IMR-90 (cell line): ENCODE data around the gene SPARC. TPM values are rescaled to one million over a fixed set of nuclear protein-coding genes. Genes with fewer than 3 reads are reported as not detected.

Experiments used
- ATAC-seq: fragments of 200-7000 bp; cut with Tn5 transposase; 2 replicates; pipeline ENCODE4 v1.9.1; 2020; ENCODE audit warnings: low read depth, mild to moderate bottlenecking, moderate library complexity
- BruUV-seq: library from RNA; stranded (reverse); fragments of 400-500 nt; replicated peaks from 2 replicates; lab custom pipeline; 2021; lab: Mats Ljungman, UMichigan
- CTCF ChIA-PET: fragments of 300-600 bp; formaldehyde crosslinking; extraction: SDS; loops from one replicate; lab custom pipeline; 2021; ENCODE audit warnings: antibody characterized with exemption; lab: Yijun Ruan, JAX
- POLR2A ChIA-PET: fragments of 300-600 bp; sonication (Branson Sonifier 250); formaldehyde crosslinking; loops from one replicate; lab custom pipeline; 2022; ENCODE audit warnings: antibody characterized with exemption; ENCODE audit not compliant: unreplicated experiment; lab: Charles Lee
- DNase-seq: peaks from one replicate; pipeline ENCODE4 v3.0.0; 2013
- H2AFZ ChIP-seq: replicated peaks from 2 replicates; pipeline ENCODE3; 2013; ENCODE audit warnings: low read length, mild to moderate bottlenecking; ENCODE audit not compliant: poor library complexity
- H2AK5ac ChIP-seq: 2 replicates; pipeline ENCODE4 v1.6.1; 2013; ENCODE audit warnings: low read depth, low read length, inconsistent platforms
- H2AK9ac ChIP-seq: replicated peaks from 2 replicates; pipeline ENCODE3; 2013; ENCODE audit warnings: mild to moderate bottlenecking, low read depth, low read length, moderate library complexity; ENCODE audit not compliant: poor library complexity
- H2BK120ac ChIP-seq: 2 replicates; pipeline ENCODE4 v1.6.1; 2013; ENCODE audit warnings: low read depth, low read length, inconsistent platforms
- H2BK15ac ChIP-seq: 3 replicates; pipeline ENCODE4 v1.6.1; 2013; ENCODE audit warnings: low read depth, low read length, inconsistent platforms
- H2BK20ac ChIP-seq: 2 replicates; pipeline ENCODE4 v1.6.1; 2013; ENCODE audit warnings: low read depth, mild to moderate bottlenecking, inconsistent platforms, low read length, moderate library complexity
- H2BK5ac ChIP-seq: 2 replicates; pipeline ENCODE4 v1.6.1; 2013; ENCODE audit warnings: mild to moderate bottlenecking, low read depth, low read length, inconsistent platforms; ENCODE audit not compliant: poor library complexity, severe bottlenecking
- H3K14ac ChIP-seq: replicated peaks from 2 replicates; pipeline ENCODE4 v1.6.1; 2013; ENCODE audit warnings: low read depth, low read length, inconsistent platforms
- H3K18ac ChIP-seq: 2 replicates; pipeline ENCODE4 v1.6.1; 2013; ENCODE audit warnings: low read depth, low read length, control low read depth
- H3K23ac ChIP-seq: 2 replicates; pipeline ENCODE4 v1.6.1; 2013; ENCODE audit warnings: low read depth, low read length, inconsistent platforms
- H3K27ac ChIP-seq: 2 replicates; pipeline ENCODE4 v1.5.1; 2013; ENCODE audit warnings: mild to moderate bottlenecking, control low read depth, low read length; ENCODE audit not compliant: insufficient read depth
- H3K27me3 ChIP-seq: 2 replicates; pipeline ENCODE4 v1.6.1; 2013; ENCODE audit warnings: low read length; ENCODE audit not compliant: control insufficient read depth, insufficient read depth
- H3K36me3 ChIP-seq: 2 replicates; pipeline ENCODE4 v1.6.1; 2013; ENCODE audit warnings: low read length, mixed read lengths; ENCODE audit not compliant: control insufficient read depth, insufficient read depth
- H3K4ac ChIP-seq: 2 replicates; pipeline ENCODE4 v1.6.1; 2013; ENCODE audit warnings: low read depth, low read length, inconsistent platforms
- H3K4me1 ChIP-seq: 2 replicates; pipeline ENCODE4 v1.6.1; 2013; ENCODE audit warnings: low read length, mixed read lengths; ENCODE audit not compliant: control insufficient read depth, insufficient read depth
- H3K4me2 ChIP-seq: 2 replicates; pipeline ENCODE4 v1.6.1; 2013; ENCODE audit warnings: low read depth, mild to moderate bottlenecking, control low read depth, low read length, moderate library complexity
- H3K4me3 ChIP-seq: 2 replicates; pipeline ENCODE4 v1.5.1; 2013; ENCODE audit warnings: low read depth, mild to moderate bottlenecking, control low read depth, low read length, moderate library complexity; ENCODE audit not compliant: insufficient read depth
- H3K56ac ChIP-seq: 2 replicates; pipeline ENCODE4 v1.6.1; 2013; ENCODE audit warnings: low read length, inconsistent platforms; ENCODE audit not compliant: insufficient read depth; ENCODE audit errors: extremely low read depth
- H3K79me1 ChIP-seq, 2 experiments: 2 replicates each; pipeline ENCODE4 v1.6.1; 2013; ENCODE audit warnings: low read length in 2 of 2, inconsistent platforms in 1 of 2, low read depth in 1 of 2
- H3K9ac ChIP-seq: 2 replicates; pipeline ENCODE4 v1.6.1; 2013; ENCODE audit warnings: low read depth, low read length, control low read depth
- H3K9me1 ChIP-seq: 2 replicates; pipeline ENCODE4 v1.6.1; 2013; ENCODE audit warnings: low read length, inconsistent platforms; ENCODE audit not compliant: insufficient read depth
- H3K9me3 ChIP-seq: 2 replicates; pipeline ENCODE4 v1.6.1; 2013; ENCODE audit warnings: low read length; ENCODE audit not compliant: control insufficient read depth, insufficient read depth
- H4K20me1 ChIP-seq: 2 replicates; pipeline ENCODE4 v1.6.1; 2013; ENCODE audit warnings: low read length, inconsistent platforms; ENCODE audit not compliant: insufficient read depth
- H4K5ac ChIP-seq: 2 replicates; pipeline ENCODE4 v1.6.1; 2013; ENCODE audit warnings: mild to moderate bottlenecking, low read depth, low read length, control low read depth
- H4K8ac ChIP-seq, 2 experiments: 2 replicates each; pipeline ENCODE4 v1.6.1; 2013; ENCODE audit warnings: low read depth in 2 of 2, low read length in 2 of 2, control low read depth in 1 of 2, inconsistent platforms in 1 of 2
- H4K91ac ChIP-seq: 2 replicates; pipeline ENCODE4 v1.6.1; 2013; ENCODE audit warnings: low read depth, low read length, inconsistent platforms; ENCODE audit not compliant: insufficient read depth
- BHLHE40 ChIP-seq: fragments of 150-350 bp; IDR thresholded peaks from 2 replicates; pipeline ENCODE4 v1.6.1; 2016; ENCODE audit warnings: mild to moderate bottlenecking, low read depth, low read length
- CEBPB ChIP-seq: IDR thresholded peaks from 2 replicates; pipeline ENCODE4 v1.6.1; 2012; ENCODE audit warnings: low read depth, low read length, improper control_type of control experiment
- CHD1 ChIP-seq: IDR thresholded peaks from 2 replicates; pipeline ENCODE4 v1.6.1; 2012; ENCODE audit warnings: low read depth, low read length, improper control_type of control experiment
- CTCF ChIP-seq: conservative IDR thresholded peaks from 2 replicates; pipeline ENCODE4 v1.5.1; 2012; ENCODE audit warnings: mild to moderate bottlenecking, low read depth, low read length, improper control_type of control experiment
- FOS ChIP-seq: fragments of 150-350 bp; IDR thresholded peaks from 2 replicates; pipeline ENCODE4 v1.6.1; 2016; ENCODE audit warnings: low read depth, low read length
- MAFK ChIP-seq: IDR thresholded peaks from 2 replicates; pipeline ENCODE4 v1.6.1; 2012; ENCODE audit warnings: low read depth, low read length, improper control_type of control experiment
- MAZ ChIP-seq: IDR thresholded peaks from 2 replicates; pipeline ENCODE4 v1.6.1; 2012; ENCODE audit warnings: low read depth, mild to moderate bottlenecking, low read length, improper control_type of control experiment, moderate library complexity, borderline replicate concordance
- MXI1 ChIP-seq: IDR thresholded peaks from 2 replicates; pipeline ENCODE4 v1.6.1; 2012; ENCODE audit warnings: low read depth, mild to moderate bottlenecking, low read length, moderate library complexity, borderline replicate concordance
- NFE2L2 ChIP-seq: fragments of 150-350 bp; IDR thresholded peaks from 2 replicates; pipeline ENCODE4 v1.6.1; 2016; ENCODE audit warnings: low read depth, mild to moderate bottlenecking, low read length
- POLR2A ChIP-seq: IDR thresholded peaks from 2 replicates; pipeline ENCODE4 v1.6.1; 2012; ENCODE audit warnings: mild to moderate bottlenecking, low read depth, low read length
- RAD21 ChIP-seq: IDR thresholded peaks from 2 replicates; pipeline ENCODE4 v1.6.1; 2012; ENCODE audit warnings: low read length, improper control_type of control experiment
- RCOR1 ChIP-seq: IDR thresholded peaks from 2 replicates; pipeline ENCODE4 v1.6.1; 2012; ENCODE audit warnings: mild to moderate bottlenecking, low read length, improper control_type of control experiment; ENCODE audit not compliant: insufficient replicate concordance
- RFX5 ChIP-seq: IDR thresholded peaks from 2 replicates; pipeline ENCODE4 v1.8.0; 2012; ENCODE audit warnings: low read depth, mild to moderate bottlenecking, low read length, moderate library complexity
- SMC3 ChIP-seq: fragments of 150-350 bp; IDR thresholded peaks from 2 replicates; pipeline ENCODE4 v1.6.1; 2016; ENCODE audit warnings: low read depth, mild to moderate bottlenecking, antibody characterized with exemption, low read length, moderate library complexity
- WGBS, 2 experiments: methylation state at CpG; one replicate each; pipeline versions ENCODE4 v1.1.5 to v1.1.7; 2013; ENCODE audit warnings: missing lambda C conversion rate in 2 of 2; ENCODE audit not compliant: insufficient read length in 1 of 2; ENCODE audit errors: extremely low coverage in 2 of 2; 5-methylcytosine and 5-hydroxymethylcytosine counted together
- dilution Hi-C: fragments of 300-500 bp; cut with HindIII; formaldehyde crosslinking; loops from one replicate; pipeline ENCODE4 v1.14.3; 2018; ENCODE audit warnings: low sequenced_read_pairs; ENCODE audit not compliant: unreplicated experiment
- in situ Hi-C: fragments of 300-500 bp; cut with MboI; formaldehyde crosslinking; loops from 3 replicates; pipeline ENCODE4 v1.14.3; 2019; ENCODE audit warnings: low sequenced_read_pairs, inconsistent platforms, mixed read lengths
- intact Hi-C: fragments of 100-400 bp; cut with micrococcal nuclease; formaldehyde crosslinking; loops from 2 replicates; pipeline ENCODE4 v1.10.0; 2022
- polyA plus RNA-seq, 3 experiments: library from polyadenylated mRNA; depleted of rRNA; stranded (reverse); fragments of >200 nt; gene quantifications; 2 replicates each; pipeline ENCODE4 v1.2.3, GENCODE V29; 2012; ENCODE audit warnings: low replicate concordance in 1 of 3
- total RNA-seq: library from RNA; depleted of rRNA; stranded (reverse); fragments of >200 nt; gene quantifications from 2 replicates; pipeline ENCODE4 v1.2.3, GENCODE V29; 2012
- TF ChIP-seq, protein P1 (sequence below): fragments of 150-350 bp; IDR thresholded peaks from 2 replicates; pipeline ENCODE4 v1.6.1; 2017; ENCODE audit warnings: mild to moderate bottlenecking, antibody characterized with exemption, low read length, low read depth
- TF ChIP-seq, protein P2 (sequence below): fragments of 150-350 bp; IDR thresholded peaks from 2 replicates; pipeline ENCODE4 v1.6.1; 2016; ENCODE audit warnings: low read depth, mild to moderate bottlenecking, low read length, moderate library complexity, borderline replicate concordance

SPARC gene
- total and polyA plus RNA-seq, 2 of the 4 experiments (the other 2 are of a cell fraction), result 1,186 to 4,692 TPM

DNA sequence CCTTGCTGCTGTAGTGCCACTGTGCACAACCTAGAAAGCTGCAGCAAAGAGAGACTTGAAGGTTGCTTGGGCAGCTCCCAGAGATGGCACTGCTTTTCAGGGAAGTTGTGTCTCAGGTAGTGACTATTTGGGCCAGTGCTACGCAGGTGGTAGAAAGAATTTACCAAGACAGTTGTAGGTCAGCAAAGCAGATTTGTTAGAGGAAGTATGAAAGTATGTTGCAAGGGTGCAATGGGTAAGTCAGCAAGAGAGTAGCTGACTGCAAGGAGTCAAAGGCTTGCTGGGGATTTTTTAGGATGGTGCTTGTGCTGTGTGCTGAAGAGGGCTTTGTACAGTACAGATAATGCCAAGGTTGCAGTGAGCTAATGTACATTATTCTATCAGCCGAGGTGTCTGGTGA is 33.5 kb upstream of the SPARC start:
- H4K20me1 ChIP-seq, result no peaks in the 10 kb centered on the region
- DNase-seq, result no peak
- in situ Hi-C loops, result no loop called here
- TF ChIP-seq, protein P1, sequence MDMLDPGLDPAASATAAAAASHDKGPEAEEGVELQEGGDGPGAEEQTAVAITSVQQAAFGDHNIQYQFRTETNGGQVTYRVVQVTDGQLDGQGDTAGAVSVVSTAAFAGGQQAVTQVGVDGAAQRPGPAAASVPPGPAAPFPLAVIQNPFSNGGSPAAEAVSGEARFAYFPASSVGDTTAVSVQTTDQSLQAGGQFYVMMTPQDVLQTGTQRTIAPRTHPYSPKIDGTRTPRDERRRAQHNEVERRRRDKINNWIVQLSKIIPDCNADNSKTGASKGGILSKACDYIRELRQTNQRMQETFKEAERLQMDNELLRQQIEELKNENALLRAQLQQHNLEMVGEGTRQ, result no peak
- TF ChIP-seq, protein P2, sequence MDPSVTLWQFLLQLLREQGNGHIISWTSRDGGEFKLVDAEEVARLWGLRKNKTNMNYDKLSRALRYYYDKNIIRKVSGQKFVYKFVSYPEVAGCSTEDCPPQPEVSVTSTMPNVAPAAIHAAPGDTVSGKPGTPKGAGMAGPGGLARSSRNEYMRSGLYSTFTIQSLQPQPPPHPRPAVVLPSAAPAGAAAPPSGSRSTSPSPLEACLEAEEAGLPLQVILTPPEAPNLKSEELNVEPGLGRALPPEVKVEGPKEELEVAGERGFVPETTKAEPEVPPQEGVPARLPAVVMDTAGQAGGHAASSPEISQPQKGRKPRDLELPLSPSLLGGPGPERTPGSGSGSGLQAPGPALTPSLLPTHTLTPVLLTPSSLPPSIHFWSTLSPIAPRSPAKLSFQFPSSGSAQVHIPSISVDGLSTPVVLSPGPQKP, result no peak
- TF ChIP-seq RCOR1 (no peak), NFE2L2 (no peak), MXI1 (no peak), POLR2A (no peak), RFX5 (no peak), MAFK (no peak), RAD21 (no peak), SMC3 (no peak), CHD1 (no peak), FOS (no peak), CEBPB (no peak), CTCF (no peak), BHLHE40 (no peak), MAZ (no peak)
- H3K23ac ChIP-seq, result peak overlapping the region; percentile 8; the same call in 1 of the 2 replicates
- no peak overlapping the region for H4K91ac ChIP-seq
- peaks cover 0 to 24% of the 10 kb centered on the region in 2 experiments; a peak in 2 of 4 replicates for H3K79me1 ChIP-seq
- H3K18ac ChIP-seq, result no peak overlapping the region
- H2BK20ac ChIP-seq, result peak overlapping the region; percentile 54; the same call in 1 of the 2 replicates
- CTCF ChIA-PET, result interaction anchor here (0.9 to 2.2 kb wide), 4 partner anchors 21 to 68 kb away, joined by 4 to 8 read pairs (median 5); no protein-coding TSS in a partner anchor
- no CpG with 5 or more reads among the region's 2 CpGs for WGBS, 2 experiments
- no peak overlapping the region for H3K4me2 ChIP-seq
- peaks cover 16% of the 10 kb centered on the region for H3K4me1 ChIP-seq
- H3K9me3 ChIP-seq, result no peaks in the 10 kb centered on the region
- intact Hi-C loops, result no loop called here
- H2BK5ac ChIP-seq, result peak overlapping the region; percentile 52
- H2AK5ac ChIP-seq, result peak overlapping the region; percentile 87; the same call in 1 of the 2 replicates
- H2AK9ac ChIP-seq, result peak overlapping the region; percentile 77
- BruUV-seq, result no TSS peak
- H3K56ac ChIP-seq, result no peak overlapping the region
- no peaks in the 10 kb centered on the region for H3K27me3 ChIP-seq
- H3K27ac ChIP-seq, result no peak overlapping the region
- peaks cover 13% of the 10 kb centered on the region for H3K9me1 ChIP-seq
- H3K9ac ChIP-seq, result no peak overlapping the region
- POLR2A ChIA-PET, result interaction anchor here (0.9 kb wide), 1 partner anchor 39 kb away, joined by 4 read pairs; no protein-coding TSS in a partner anchor
- H4K5ac ChIP-seq, result peak overlapping the region; percentile 9; the same call in 1 of the 2 replicates
- H3K14ac ChIP-seq, result peak overlapping the region; percentile 8
- H3K36me3 ChIP-seq, result no peaks in the 10 kb centered on the region
- H3K4ac ChIP-seq, result peak overlapping the region; percentile 6
- no peak overlapping the region for H3K4me3 ChIP-seq
- H2AFZ ChIP-seq, result peak overlapping the region; percentile 33
- H2BK120ac ChIP-seq, result peak overlapping the region; percentile 86
- ATAC-seq, result no peak
- dilution Hi-C loops, result no loop called here
- peak overlapping the region; percentile 74; the same call in 1 of the 3 replicates for H2BK15ac ChIP-seq
- peak overlapping the region in 1 of 2 experiments; percentile 4; a peak in 2 of 4 replicates for H4K8ac ChIP-seq
